ENCODE measurements around the gene MAMDC2.

DNA sequence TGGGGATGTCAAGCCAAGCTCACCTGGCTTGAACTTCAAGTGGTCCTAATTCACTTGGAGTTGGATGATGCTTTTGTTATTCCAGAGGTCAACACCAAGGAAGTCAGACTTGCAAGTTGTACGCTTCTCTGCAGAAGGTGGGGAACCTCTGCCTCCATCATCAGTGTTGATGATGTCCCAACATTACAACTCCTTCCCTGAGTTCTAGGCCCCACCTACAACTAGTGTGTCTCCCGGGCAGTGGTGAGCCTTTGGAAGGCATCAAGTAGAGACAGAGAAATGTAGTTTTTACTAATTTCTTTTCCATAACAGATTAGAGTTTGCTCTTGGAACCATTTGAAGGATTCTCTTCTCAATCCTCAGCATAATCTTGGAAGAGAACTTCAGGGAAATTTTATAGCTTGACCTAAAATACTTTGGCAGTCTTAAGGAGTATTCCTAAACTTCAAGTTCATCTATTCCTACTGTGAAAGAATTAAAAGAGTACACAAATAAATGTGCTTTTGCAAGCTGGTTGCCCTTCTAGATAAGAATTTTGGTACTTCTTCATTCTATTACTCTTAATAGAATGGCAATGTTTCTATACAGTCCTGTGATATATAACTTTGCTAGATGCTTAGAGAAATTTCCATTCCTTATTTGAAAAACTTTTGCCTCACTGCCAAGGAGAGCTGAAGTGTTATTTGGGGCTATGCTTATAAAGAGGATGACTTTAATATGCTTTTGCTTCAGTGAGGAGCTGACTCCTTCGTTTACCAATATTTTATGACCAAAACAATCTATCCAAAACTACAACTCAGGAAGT lies 12.0 kb downstream of the MAMDC2 start:
- no peak for TF ChIP-seq EZH2 (IDR thresholded peaks at IDR 0.05; ENCODE audit: low read depth)
- TF ChIP-seq, protein P1, sequence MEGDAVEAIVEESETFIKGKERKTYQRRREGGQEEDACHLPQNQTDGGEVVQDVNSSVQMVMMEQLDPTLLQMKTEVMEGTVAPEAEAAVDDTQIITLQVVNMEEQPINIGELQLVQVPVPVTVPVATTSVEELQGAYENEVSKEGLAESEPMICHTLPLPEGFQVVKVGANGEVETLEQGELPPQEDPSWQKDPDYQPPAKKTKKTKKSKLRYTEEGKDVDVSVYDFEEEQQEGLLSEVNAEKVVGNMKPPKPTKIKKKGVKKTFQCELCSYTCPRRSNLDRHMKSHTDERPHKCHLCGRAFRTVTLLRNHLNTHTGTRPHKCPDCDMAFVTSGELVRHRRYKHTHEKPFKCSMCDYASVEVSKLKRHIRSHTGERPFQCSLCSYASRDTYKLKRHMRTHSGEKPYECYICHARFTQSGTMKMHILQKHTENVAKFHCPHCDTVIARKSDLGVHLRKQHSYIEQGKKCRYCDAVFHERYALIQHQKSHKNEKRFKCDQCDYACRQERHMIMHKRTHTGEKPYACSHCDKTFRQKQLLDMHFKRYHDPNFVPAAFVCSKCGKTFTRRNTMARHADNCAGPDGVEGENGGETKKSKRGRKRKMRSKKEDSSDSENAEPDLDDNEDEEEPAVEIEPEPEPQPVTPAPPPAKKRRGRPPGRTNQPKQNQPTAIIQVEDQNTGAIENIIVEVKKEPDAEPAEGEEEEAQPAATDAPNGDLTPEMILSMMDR (conservative IDR thresholded peaks at IDR 0.05): no peak

Data from PC-9 (cell line).